GM19372 (cell line): ENCODE results near the gene LMO1.

ENCODE experiments used
- ATAC-seq: cut with Tn5 transposase; IDR thresholded peaks from one replicate; pipeline ENCODE4 v1.9.1; 2021; ENCODE audit warnings: mild to moderate bottlenecking, low read depth, moderate library complexity; ENCODE audit not compliant: unreplicated experiment

Gene LMO1

DNA sequence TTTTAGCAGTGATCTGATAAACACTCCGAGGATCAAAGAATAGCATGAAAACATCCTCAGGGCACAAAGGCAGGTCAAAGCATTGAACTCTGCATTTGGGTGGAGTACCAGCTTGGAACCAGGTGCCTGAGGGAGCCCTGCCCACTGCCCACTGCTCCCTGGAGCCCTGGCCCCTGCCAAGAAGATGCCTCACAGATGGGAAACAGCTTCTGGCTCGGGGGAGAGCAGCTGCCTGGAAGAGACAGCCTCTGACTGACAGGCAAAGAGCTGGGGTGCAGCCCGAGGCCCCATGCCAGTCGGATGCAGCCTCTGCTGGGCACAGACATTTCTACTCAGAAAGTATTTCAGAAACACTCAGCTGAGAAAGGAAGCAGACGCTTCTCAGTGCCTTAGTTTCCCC is 13.2 kb downstream of the LMO1 start:
- no peak for ATAC-seq

DNA sequence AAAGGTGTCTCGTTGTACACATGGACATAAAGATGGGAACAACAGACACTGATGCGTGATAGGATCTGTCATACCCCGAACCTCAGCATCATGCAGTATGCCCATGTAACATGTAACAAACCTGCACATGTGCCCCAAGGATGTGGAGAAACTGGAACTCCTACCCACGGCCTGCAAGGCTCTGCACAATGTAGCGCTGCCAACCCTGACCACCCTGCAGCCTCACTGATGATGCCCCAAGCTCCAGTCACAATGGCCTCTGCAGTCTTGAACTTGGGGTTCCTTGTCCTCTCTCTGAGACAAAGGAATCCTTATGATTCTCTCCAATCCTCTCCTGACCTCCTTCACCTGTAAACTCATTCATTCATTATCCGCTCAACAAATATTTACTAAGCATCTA is 14.2 kb downstream of the LMO1 start:
- ATAC-seq = no peak

DNA sequence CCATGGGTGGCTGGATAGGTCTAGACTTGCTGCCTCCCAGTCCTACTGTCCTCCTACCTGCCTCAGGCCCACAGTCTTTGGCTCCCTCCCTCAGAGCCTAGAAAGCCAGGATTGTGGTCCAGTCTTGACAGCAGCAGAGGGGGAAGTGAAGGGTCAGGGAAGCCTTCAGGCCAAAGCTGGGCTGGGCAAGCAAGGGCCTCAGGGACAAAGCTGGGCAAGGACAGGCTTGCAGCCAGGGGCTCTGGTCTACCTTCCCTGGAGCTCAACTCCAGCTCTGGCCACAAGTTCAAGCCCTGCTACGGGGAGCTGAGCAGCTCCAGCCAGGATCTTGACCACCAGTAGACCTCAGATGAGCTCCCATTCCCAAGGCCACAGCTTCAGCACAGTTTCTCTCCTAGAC is 14.9 kb downstream of the LMO1 start:
- ATAC-seq = no peak

DNA sequence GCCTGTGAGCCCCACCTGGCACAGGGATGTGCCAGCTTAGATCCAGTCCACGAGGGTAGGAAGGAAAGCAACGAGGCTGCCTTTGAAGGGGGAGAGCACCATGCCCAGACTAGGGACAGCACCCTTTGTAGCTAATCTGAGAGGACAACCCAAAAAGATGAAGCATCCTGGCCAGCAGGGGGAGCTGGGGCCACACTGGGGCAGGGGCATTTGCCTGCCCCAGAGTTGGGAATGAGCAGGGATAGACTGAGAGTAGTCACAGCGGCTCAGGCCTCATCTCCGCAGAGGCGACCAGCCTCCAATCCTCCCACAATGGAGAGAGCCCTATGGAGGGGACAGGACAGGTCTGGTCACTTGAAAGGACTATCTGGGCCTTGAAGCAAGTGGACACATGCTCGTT is 16.4 kb downstream of the LMO1 start:
- ATAC-seq = no peak

DNA sequence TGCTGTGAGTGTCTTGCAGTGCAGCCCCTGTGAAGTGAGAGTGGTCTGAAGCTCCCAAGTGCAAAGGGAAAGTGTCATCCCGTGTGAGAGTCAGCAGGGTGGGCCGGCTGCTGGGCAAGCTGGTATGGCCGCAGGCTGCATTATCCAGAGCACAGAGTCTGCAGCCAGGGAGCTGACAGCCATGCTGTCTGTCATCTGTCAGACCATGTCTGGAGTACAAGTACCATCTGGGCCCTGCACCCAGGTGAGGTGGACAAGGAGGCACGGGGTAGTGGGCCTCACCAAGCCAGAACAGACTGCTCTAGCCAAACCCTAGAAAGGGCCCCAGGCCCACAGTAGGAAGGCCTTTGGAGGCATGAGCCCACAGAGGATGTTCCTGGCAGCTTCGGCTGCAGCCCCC is 20.2 kb downstream of the LMO1 start:
- ATAC-seq = no peak

DNA sequence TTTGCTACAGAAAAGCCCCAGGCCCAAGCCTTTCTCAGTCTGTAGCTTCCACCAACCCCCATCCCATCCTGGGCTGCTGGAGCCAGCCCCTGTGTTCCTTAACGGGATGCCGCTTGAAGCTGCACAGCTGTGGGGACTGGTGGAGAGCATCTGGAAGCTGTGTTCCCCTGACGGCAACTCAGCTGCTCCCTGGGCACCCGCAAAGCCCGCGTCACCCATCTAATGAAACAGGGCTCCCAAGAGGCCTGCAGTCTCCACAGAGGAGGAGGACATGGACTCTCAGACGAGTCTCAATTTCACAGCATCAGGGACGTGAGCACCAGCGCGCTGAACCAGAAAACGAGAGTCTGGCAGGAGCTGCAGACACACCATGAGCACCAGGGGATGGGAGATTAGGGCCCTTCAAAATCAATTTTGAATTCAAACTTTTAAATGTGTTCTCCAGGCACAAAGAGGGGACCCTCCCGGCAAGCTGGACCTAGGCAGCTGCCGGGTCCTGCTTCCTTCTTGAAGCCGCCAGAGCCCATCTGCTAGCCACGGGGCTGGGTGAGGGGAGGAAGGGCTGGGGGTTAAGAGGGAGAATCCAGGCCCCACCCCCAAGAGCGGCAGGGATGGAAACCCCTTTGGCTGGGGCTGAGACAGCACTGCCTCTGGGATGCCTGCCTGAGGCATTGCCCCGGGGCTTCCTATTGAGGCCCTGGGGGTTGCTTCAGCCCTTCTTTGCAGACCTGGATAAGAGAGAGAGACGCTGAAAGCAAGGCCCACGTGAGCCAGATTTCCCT is 21.0 kb downstream of the LMO1 start:
- no peak for ATAC-seq

DNA sequence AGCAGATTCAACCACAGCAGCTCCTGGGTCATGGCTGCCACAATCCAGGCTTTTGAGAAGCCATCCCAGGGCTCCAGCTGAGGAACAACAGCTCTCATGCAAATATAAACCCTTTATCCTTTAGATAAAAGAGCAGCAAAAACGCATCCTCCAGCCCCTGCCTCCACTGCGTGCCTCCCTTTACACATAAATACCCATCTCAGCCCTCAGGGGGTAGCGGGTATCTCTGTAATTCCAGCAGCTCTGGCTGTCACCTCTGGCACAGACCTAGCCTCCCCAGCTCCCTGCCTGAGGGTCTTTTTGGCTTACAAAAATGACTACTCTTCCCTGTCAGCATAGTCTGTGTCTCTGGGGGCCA is 21.6 kb downstream of the LMO1 start:
- no peak for ATAC-seq

DNA sequence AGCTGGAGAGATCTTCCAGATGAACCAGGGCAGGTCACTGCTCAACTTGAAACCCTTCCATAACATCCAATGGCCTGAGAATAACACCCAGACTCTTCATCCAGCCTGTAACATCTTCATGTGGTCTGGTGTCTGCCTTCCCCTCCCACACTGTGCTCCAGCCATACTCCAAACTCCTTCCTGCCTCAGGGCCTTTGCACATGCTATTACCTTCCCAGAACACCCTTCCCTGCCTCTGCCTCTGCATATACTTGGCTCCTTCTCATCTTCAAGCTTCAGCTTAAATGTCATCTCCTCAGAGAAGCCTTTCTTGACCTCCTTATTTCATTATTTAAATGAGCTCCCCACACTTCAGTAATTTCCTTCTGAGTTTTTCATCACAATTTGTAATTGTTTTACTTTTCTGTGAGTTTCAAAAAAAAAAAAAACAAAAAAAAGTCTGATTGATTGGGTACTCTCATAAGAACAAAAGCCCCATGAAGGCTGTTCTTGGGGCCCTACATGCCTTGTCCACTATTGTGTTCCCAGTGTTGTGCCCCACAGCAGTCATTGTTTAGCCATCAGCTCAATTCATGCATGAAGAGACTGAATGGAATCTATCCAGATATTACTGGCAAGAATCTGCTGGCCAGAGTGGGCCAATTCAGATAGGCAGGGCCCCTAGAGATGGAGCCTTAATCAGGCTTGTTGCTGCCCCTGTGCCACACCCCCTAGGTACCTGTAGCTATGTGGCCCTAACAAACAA is 22.1 kb downstream of the LMO1 start:
- no peak for ATAC-seq

DNA sequence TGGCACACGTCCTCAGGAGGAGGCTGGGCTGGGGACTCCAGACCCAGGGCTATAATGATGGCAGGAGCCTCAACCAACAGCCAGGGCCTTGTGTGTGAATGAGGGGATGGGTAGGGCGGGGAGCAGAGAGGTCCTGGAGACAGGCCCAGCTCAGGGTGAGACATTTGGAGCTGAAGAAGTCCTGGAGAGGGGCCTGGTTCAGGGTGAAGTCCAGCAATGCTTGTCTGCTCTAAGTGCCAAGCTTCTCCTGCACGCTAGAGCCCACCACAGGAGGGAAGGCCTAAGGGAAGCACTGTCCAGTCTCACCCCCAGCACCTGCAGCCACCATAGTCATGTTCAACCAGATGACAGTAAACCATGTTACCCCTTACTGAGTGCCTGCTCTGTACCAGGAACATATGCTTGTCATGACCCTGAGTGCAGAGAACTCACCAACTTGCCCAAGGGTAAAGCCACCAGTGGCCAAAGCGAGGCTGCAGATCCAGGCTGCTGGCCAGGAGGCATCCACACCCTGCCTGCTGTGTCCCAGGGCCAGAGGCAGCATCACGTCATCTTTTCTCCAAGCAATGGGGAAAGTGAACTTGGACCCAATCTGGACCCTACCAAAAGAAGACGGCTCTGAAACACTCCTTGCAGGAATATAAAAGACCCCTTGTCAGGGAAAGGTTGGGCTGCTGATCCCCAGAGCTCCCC is 24.0 kb downstream of the LMO1 start:
- ATAC-seq = no peak

DNA sequence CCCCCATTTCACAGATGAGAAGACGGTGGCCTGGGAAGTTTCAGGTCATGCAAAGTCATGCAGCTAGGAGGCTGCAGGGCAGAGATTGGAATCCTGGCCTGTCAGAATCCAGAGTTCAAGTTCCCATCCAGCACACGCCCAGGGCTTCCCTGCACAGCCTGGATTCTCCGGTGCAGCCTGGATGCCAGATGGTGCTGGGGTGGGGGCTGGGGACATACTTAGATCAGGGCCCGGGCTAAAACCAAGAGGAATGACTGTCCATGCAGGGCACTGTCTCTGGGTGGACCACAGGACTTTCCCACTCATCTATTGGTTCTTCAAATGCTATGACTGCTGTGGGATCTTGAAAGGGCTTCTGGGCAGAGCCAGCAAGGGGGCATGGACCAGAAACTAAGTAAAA is 24.6 kb downstream of the LMO1 start:
- ATAC-seq = no peak

DNA sequence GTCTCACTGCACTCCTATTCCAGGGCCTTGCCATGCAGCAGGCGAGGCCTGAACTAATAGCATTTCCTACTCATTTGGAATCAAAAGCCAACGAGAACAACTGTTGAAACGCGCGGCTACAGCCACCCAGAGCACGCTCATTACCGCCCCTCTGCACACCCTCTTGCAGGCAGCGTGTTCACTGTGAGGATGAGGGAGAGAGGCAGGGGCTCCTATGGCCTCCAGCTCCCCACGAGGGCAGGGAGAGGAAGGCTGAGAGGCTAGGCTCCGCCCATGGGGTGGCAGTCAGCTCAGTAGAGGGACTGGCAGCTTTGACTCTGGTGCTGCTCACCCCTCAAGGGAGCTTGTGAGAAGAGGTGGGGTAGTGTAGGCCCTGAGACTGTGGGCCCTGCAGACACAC is 26.2 kb downstream of the LMO1 start:
- no peak for ATAC-seq

DNA sequence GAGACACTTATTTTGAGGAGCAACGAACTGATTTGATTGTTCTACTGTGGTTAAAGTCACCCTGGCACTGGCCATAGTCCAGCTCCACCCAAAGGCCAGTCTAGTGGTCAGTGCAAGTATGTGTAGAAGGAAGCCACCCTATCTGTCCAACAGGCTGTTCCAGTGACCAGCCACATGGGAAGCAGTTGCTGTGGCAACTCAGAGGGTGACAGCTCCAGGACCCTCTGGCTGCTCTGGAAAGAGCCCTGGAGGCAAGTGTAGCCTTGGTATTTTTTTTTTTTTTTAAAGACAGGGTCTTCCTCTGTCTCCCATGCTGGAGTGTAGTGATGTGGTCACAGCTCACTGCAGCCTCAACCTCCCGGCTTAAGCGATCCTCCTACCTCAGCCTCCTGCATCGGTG is 27.8 kb downstream of the LMO1 start:
- ATAC-seq = no peak

DNA sequence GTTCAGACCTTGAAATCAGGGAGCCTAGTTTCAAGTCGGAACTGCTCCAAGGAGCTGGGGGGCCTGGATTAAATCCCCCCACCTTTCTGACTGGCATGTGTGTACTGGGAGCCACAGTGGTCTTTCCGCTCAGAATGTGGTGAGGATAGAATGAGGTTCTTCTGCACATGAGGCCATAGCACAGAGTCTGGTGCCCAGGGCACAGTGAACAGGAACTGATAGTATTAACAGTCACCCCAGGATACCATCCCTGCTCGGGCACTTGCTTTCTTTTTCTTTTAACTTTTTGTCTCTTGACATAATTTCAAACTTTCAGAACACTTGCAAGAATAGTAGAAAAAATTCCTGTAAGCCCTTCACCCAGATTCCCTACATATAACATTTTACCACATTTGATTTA is 28.8 kb downstream of the LMO1 start:
- no peak for ATAC-seq

DNA sequence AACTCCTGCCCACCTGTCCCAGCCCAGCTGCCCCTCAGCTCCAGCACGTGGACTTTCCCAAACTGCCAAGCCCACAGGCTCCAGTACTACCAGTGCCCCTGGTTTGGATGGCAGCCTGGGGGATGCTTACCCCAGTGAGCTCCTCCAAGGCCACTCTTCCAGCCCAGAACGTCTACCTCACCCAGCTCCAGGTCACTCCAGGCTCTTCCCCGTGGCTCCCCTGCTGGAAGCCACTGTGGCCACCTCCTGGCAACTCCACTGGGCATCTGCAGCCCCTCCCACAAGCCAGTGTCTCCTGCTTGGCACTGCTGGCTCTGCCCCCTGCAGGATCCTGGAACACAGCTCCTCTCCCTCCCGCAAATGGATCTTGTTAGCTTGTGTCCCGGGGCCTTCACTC is 29.3 kb downstream of the LMO1 start:
- ATAC-seq = no peak

DNA sequence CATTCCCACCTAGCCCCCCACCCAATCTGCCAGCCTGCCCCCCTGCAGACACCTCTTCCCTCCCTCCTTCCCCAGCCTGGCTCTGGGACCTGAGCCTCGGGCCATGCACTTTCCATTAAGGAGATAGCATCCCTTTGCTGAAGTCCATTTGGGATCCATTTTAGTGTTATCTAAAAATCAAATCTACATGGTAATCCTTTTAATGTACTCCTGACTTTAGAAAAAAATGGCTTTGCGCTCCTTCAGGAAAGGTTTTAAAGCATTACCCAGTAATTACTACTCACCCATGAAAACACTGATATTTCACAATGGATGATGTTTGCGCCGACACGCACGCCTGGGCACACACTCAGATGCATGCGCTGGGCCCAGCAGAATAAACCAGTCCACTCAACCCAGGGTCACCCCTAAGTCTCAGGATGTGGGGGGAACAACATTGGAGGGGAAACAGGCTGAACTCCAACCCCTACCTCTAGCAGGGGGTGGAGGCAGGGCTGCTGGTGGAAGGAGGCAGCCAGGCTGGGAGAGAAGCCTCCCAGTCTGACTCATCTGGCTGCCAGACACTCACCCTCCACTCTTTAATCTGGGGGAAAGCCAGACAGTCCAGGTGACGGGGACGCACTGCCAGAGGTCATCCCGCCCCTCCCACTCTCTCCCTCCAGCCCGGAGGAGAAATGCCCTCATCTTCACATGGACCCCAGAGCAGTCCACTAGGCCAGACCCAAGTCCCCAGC is 29.8 kb downstream of the LMO1 start:
- ATAC-seq = no peak

DNA sequence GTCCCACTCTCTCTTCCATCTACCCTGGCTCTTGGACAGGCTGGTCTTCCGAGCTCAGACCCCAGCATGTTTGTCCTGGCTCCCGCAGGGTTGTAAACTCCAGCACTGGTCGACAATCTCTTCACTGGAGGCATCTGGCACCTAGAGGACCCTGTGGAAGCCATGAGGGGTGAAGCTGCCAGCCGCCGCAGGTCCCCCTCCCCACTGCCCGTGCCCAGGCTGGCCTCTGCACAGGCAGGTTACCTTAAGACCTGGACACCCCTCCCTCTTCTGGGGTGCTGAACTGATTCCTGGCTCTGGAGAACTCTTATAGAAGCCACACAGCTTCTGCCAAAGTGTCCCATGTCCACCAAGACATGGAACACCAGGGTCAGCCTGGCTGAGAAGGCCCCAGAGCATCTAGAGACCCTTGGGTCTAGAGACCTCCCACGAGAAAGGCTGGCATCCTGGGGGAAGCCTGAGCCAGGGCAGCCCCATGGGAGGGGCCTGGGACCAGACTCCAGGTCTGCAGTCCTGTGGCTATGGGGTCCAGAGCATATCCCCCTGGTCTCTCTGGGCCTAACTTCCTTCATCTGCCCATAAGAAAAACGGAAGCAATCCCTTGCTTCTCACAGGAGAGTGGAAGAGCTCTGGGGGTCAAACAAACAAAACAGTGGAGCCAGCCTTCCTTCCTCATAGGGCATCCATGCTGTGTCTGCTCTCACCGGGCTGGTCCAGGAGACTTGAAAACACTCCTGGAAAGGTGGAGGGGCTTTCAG is 30.6 kb downstream of the LMO1 start:
- ATAC-seq = no peak

DNA sequence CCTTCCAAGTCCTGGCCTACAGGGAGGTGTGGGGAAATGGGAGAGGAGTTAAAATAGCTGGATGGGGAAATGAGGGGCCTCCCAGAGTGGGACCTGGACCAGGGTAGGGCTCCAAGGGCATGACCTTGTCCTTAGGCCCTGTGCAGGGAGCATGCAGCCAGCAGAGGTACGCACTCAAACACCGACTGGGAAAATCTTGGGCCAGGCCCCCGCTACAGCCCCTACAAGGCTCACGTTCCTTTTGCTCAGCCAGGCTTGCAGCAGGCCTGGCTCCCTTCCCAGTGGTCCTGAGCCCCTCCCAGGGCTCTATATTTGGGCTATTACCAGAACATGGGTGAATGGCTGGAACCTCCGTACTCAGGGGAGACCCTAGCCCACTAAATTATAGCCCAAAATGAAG is 31.3 kb downstream of the LMO1 start:
- no peak for ATAC-seq

DNA sequence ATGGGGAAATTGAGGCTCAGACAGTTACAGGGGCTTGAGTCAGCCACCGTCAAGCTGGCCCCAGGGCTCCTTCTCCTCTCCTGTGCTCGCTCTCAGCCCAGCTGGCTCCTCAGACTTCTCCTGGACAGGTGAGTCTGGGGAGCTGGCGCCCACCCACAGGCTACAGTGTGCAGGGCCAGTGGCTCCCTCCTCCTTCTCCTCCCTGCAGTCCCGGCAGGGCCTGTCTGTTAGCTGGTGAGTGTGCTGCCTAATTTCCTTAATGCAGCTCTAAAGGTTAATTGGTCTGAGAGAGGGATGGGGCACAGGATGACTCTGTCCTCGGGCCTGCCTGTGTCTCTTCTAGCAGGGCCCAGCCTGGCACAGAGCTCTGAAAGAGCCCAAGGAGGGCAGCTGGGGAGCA is 31.7 kb downstream of the LMO1 start:
- ATAC-seq = no peak

DNA sequence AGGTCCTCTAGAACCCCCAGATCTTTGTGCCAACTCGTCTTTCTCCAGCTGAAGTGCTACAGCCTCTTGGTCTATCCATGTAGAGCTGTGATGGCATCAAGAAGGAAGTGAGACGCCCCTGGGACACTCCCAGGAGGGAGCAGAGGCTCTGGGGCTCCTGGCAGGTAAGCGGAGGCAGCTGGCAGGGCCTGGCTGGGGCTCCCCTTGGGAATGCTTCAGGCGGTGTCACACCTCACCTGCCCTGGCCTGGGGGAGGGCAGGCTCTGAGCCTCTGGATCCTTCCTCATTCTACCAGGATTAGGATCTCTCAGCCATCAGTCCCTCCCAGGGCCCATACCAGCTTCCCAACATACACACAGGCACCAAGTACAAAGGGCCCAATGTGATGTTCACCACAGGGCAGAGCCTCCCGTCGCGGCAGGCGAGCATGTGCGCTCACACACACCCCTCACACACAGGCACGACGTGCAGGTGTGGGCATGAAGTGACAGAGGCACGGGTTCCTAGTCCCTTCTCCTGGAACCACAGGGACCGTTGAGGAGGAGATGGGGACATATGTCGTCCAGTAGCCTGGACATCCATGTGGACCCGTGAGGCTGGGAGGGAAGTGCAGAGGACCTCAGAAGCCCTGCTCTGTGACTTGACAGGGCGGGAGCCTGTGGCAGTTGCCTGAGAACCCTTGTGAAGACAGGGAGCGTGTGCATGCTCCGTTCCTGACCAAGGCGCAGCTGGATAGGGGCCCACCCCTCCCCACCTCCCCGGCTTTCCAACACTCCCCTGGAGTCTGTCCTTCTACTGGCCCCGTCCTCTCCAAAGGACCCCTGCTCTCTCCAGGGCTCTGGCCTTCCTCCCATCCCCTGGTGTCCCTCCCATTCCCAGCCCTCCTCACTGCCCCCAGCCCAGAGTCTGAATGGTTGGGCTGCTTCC is 32.5 kb downstream of the LMO1 start:
- no peak for ATAC-seq
